ENCODE measurements around the gene RAB1B.

- no peak for TF ChIP-seq GATA2 (IDR thresholded peaks at IDR 0.05; ENCODE audit: low read depth, low read length)
- TF ChIP-seq GATA3 (IDR thresholded peaks at IDR 0.05; ENCODE audit: low read depth, low read length) = no peak
Measured at GRCh38 chr11:66224226-66224855, 44.1 kb upstream of the RAB1B start.
